ENCODE results near the gene MMP17.
A peak's percentile ranks its signal among the peaks of the same experiment; 100 is the strongest.

Gene MMP17

GRCh38 chr12:131833896-131834641, 5.9 kb downstream of the MMP17 start:
- peak; percentile 39 for DNase-seq (ENCODE audit: low read depth)
- TF ChIP-seq CTCF (IDR thresholded peaks at IDR 0.05; ENCODE audit: low read length, missing control alignments), result peak; percentile 53
- H3K4me3 ChIP-seq (replicated peaks; ENCODE audit: low read depth, low read length), result no peak overlapping the region

- no peak overlapping the region for H3K4me3 ChIP-seq (replicated peaks; ENCODE audit: low read depth, low read length)
- TF ChIP-seq CTCF (IDR thresholded peaks at IDR 0.05; ENCODE audit: low read length, missing control alignments), result no peak
- no peak for DNase-seq (ENCODE audit: low read depth)
These were observed 6.8 kb downstream of the MMP17 start for GRCh38 chr12:131834798-131835615.

GRCh38 chr12:131835616-131836171, 7.5 kb downstream of the MMP17 start:
- no peak for TF ChIP-seq CTCF (IDR thresholded peaks at IDR 0.05; ENCODE audit: low read length, missing control alignments)
- H3K4me3 ChIP-seq (replicated peaks; ENCODE audit: low read depth, low read length), result no peak overlapping the region
- no peak for DNase-seq (ENCODE audit: low read depth)

- peak; percentile 44 for TF ChIP-seq CTCF (IDR thresholded peaks at IDR 0.05; ENCODE audit: low read length, missing control alignments)
- no peak overlapping the region for H3K4me3 ChIP-seq (replicated peaks; ENCODE audit: low read depth, low read length)
- DNase-seq (ENCODE audit: low read depth), result no peak
These were observed 8.0 kb downstream of the MMP17 start for GRCh38 chr12:131836193-131836592.

GRCh38 chr12:131836714-131837397, 8.7 kb downstream of the MMP17 start:
- DNase-seq (ENCODE audit: low read depth), result no peak
- TF ChIP-seq CTCF (IDR thresholded peaks at IDR 0.05; ENCODE audit: low read length, missing control alignments), result no peak
- H3K4me3 ChIP-seq (replicated peaks; ENCODE audit: low read depth, low read length), result no peak overlapping the region

- H3K4me3 ChIP-seq (replicated peaks; ENCODE audit: low read depth, low read length), result no peak overlapping the region
- no peak for DNase-seq (ENCODE audit: low read depth)
- TF ChIP-seq CTCF (IDR thresholded peaks at IDR 0.05; ENCODE audit: low read length, missing control alignments), result no peak
These were observed 12.6 kb downstream of the MMP17 start for GRCh38 chr12:131840643-131841416.

All from fibroblast of pulmonary artery (primary cell).